Measurements from ENCODE around the gene METTL16. TPM values are rescaled to one million over a fixed set of nuclear protein-coding genes. Genes with fewer than 3 reads are reported as not detected.

Gene METTL16
- total RNA-seq, 1 experiment from 2014 or later = 28.6 TPM

DNA sequence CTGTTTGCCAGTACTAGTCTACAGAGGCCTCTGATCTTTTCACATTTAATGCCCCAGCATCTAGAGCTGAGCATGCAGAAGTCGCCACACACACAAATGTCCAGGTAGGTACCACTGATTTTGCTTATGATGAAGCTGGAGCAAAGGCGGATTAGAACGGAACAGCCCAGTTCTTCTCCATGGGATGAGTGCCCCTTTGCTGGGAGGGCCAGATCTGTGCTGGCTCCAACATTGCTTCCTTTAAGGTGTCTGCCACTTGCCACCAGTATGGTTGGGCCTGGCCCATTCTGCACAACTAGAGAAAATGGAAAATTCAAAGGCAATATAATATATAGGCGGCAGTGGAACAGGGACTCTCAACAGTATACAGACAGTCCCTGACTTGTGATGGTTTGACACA, 108.6 kb downstream of the METTL16 start:
- peak overlapping the region; percentile 94 for H3K4me3 Mint-ChIP-seq (ENCODE audit: low read depth, unreplicated experiment)
- H3K36me3 Mint-ChIP-seq (ENCODE audit: insufficient read depth, unreplicated experiment) = peaks cover 63% of the 10 kb centered on the region
- intact Hi-C loops (cut with micrococcal nuclease; ENCODE audit: unreplicated experiment) = no loop called here
- TF ChIP-seq CTCF (IDR thresholded peaks at IDR 0.05; ENCODE audit: unreplicated experiment) = no peak
- peaks cover 38% of the 10 kb centered on the region for H3K4me1 Mint-ChIP-seq (ENCODE audit: low read depth, unreplicated experiment)
- no peaks in the 10 kb centered on the region for H3K9me3 Mint-ChIP-seq (ENCODE audit: low read depth, unreplicated experiment)
- no peaks in the 10 kb centered on the region for H3K27me3 Mint-ChIP-seq (ENCODE audit: unreplicated experiment)
- H3K27ac Mint-ChIP-seq (ENCODE audit: unreplicated experiment) = no peak overlapping the region
- DNase-seq = no peak
- BruUV-seq (replicated peaks) = no TSS peak
- CTCF ChIA-PET = no interaction called here

DNA sequence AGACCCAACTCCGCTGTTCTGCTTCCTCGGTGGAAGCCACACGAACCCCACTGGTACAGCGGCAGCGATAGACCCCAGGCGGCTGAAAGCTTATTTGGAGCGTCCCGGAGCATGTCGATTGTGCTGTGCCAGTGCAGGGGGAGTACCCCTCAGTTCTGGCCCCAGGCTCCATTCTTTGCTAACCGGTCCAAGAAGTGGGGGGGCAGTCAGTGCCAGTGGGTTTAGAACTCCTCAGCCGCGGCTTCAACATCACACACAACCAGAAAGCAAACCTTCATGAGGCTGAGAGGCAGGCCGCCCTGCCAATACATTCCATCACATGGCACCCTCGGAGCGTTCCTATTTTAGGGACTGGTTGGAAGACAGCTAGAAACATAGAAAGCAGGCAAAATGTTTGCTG, 109.1 kb downstream of the METTL16 start:
- H3K27ac Mint-ChIP-seq (ENCODE audit: unreplicated experiment) = no peak overlapping the region
- H3K4me1 Mint-ChIP-seq (ENCODE audit: low read depth, unreplicated experiment) = peaks cover 39% of the 10 kb centered on the region
- no peaks in the 10 kb centered on the region for H3K27me3 Mint-ChIP-seq (ENCODE audit: unreplicated experiment)
- intact Hi-C loops (cut with micrococcal nuclease; ENCODE audit: unreplicated experiment) = no loop called here
- CTCF ChIA-PET = interaction anchor here (1.4 kb wide), 1 partner anchor 8 kb away, joined by 4 read pairs; no protein-coding TSS in a partner anchor
- peak overlapping the region; percentile 94 for H3K4me3 Mint-ChIP-seq (ENCODE audit: low read depth, unreplicated experiment)
- TF ChIP-seq CTCF (IDR thresholded peaks at IDR 0.05; ENCODE audit: unreplicated experiment) = no peak
- BruUV-seq (replicated peaks) = TSS peak; percentile 22
- no peaks in the 10 kb centered on the region for H3K9me3 Mint-ChIP-seq (ENCODE audit: low read depth, unreplicated experiment)
- peaks cover 68% of the 10 kb centered on the region for H3K36me3 Mint-ChIP-seq (ENCODE audit: insufficient read depth, unreplicated experiment)
- DNase-seq = no peak

- CTCF ChIA-PET = interaction anchor here (1.0 to 1.4 kb wide), 3 partner anchors 9 to 14 kb away, joined by 4 to 6 read pairs (median 4); no protein-coding TSS in a partner anchor
- TF ChIP-seq CTCF (IDR thresholded peaks at IDR 0.05; ENCODE audit: unreplicated experiment) = no peak
- no TSS peak for BruUV-seq (replicated peaks)
- DNase-seq = peak; percentile 98
- intact Hi-C loops (cut with micrococcal nuclease; ENCODE audit: unreplicated experiment) = no loop called here
- Mint-ChIP-seq H3K27me3 (ENCODE audit: unreplicated experiment) (no peaks in the 10 kb centered on the region), H3K4me1 (ENCODE audit: low read depth, unreplicated experiment) (peaks cover 39% of the 10 kb centered on the region), H3K36me3 (ENCODE audit: insufficient read depth, unreplicated experiment) (peaks cover 71% of the 10 kb centered on the region), H3K27ac (ENCODE audit: unreplicated experiment) (peak overlapping the region; percentile 57), H3K9me3 (ENCODE audit: low read depth, unreplicated experiment) (no peaks in the 10 kb centered on the region), H3K4me3 (ENCODE audit: low read depth, unreplicated experiment) (peak overlapping the region; percentile 94)
Measured at GRCh38 chr17:2401426-2402221, 110.1 kb downstream of the METTL16 start.

- Mint-ChIP-seq H3K4me1 (ENCODE audit: low read depth, unreplicated experiment) (peaks cover 38% of the 10 kb centered on the region), H3K9me3 (ENCODE audit: low read depth, unreplicated experiment) (no peaks in the 10 kb centered on the region), H3K27ac (ENCODE audit: unreplicated experiment) (peak within 1 kb of the TSS; percentile 57), H3K36me3 (ENCODE audit: insufficient read depth, unreplicated experiment) (peaks cover 75% of the 10 kb centered on the region), H3K27me3 (ENCODE audit: unreplicated experiment) (no peaks in the 10 kb centered on the region), H3K4me3 (ENCODE audit: low read depth, unreplicated experiment) (peak within 1 kb of the TSS; percentile 94)
- CTCF ChIA-PET = interaction anchor here (1.0 to 1.4 kb wide), 3 partner anchors 8 to 15 kb away, joined by 4 to 6 read pairs (median 4); no protein-coding TSS in a partner anchor
- no TSS peak for BruUV-seq (replicated peaks)
- DNase-seq = peak; percentile 92
- TF ChIP-seq CTCF (IDR thresholded peaks at IDR 0.05; ENCODE audit: unreplicated experiment) = no peak
- intact Hi-C loops (cut with micrococcal nuclease; ENCODE audit: unreplicated experiment) = no loop called here
Measured at GRCh38 chr17:2400877-2401425, 110.7 kb downstream of the METTL16 start, which contains the start of gene MNT. Gene MNT, minus strand, starts transcription at chr17:2401060. Its CDS starts 348 bp downstream, at chr17:2400712.
